ENCODE data around the gene LITAF. TPM values are rescaled to one million over a fixed set of nuclear protein-coding genes. Genes with fewer than 3 reads are reported as not detected.
A peak's percentile ranks its signal among the peaks of the same experiment; 100 is the strongest.
"Not testable (repeated sequence)": the region's sequence is repeated elsewhere in the genome, so short reads cannot be mapped to it uniquely, and the experiment has no call there.

Gene LITAF
- total RNA-seq, 1 donor from 2014 or later: 55.8 TPM

GRCh38 chr16:11593581-11593980 is 6.9 kb upstream of the LITAF start:
- TF ChIP-seq CTCF (IDR thresholded peaks at IDR 0.05; ENCODE audit: insufficient read depth, low read length, poor library complexity, severe bottlenecking): no peak

GRCh38 chr16:11593076-11593475 is 6.4 kb upstream of the LITAF start:
- H3K36me3 ChIP-seq (ENCODE audit: control insufficient read depth, insufficient read depth, low read length); H3K27me3 ChIP-seq (ENCODE audit: control insufficient read depth, insufficient read depth, low read length); H3K4me3 ChIP-seq (ENCODE audit: low read depth, low read length); DNase-seq (ENCODE audit: low read depth): not testable (repeated sequence)

More at GRCh38 chr16:11593581-11593980, 6.9 kb upstream of the LITAF start:
- Histone ChIP-seq H3K36me3 (ENCODE audit: control insufficient read depth, insufficient read depth, low read length) (no peaks in the 10 kb centered on the region), H3K27me3 (ENCODE audit: control insufficient read depth, insufficient read depth, low read length) (no peaks in the 10 kb centered on the region), H3K4me3 (ENCODE audit: low read depth, low read length) (no peak overlapping the region)
- no peak for DNase-seq (ENCODE audit: low read depth)

- not testable (repeated sequence) for H3K27me3 ChIP-seq (ENCODE audit: control insufficient read depth, insufficient read depth, low read length); H3K4me3 ChIP-seq (ENCODE audit: low read depth, low read length); H3K36me3 ChIP-seq (ENCODE audit: control insufficient read depth, insufficient read depth, low read length); DNase-seq (ENCODE audit: low read depth)
Observed at GRCh38 chr16:11591630-11592029, 4.9 kb upstream of the LITAF start.

GRCh38 chr16:11589198-11589550 is 2.5 kb upstream of the LITAF start:
- no peak for DNase-seq (ENCODE audit: low read depth)
- no peaks in the 10 kb centered on the region for H3K27me3 ChIP-seq (ENCODE audit: control insufficient read depth, insufficient read depth, low read length)
- H3K4me3 ChIP-seq (ENCODE audit: low read depth, low read length): no peak overlapping the region
- no peaks in the 10 kb centered on the region for H3K36me3 ChIP-seq (ENCODE audit: control insufficient read depth, insufficient read depth, low read length)
- TF ChIP-seq CTCF (IDR thresholded peaks at IDR 0.05; ENCODE audit: insufficient read depth, low read length, poor library complexity, severe bottlenecking): no peak

GRCh38 chr16:11588321-11589197 is 1.8 kb upstream of the LITAF start:
- no peak for DNase-seq (ENCODE audit: low read depth)
- Histone ChIP-seq H3K4me3 (ENCODE audit: low read depth, low read length) (no peak overlapping the region), H3K27me3 (ENCODE audit: control insufficient read depth, insufficient read depth, low read length) (no peaks in the 10 kb centered on the region), H3K36me3 (ENCODE audit: control insufficient read depth, insufficient read depth, low read length) (no peaks in the 10 kb centered on the region)
- no peak for TF ChIP-seq CTCF (IDR thresholded peaks at IDR 0.05; ENCODE audit: insufficient read depth, low read length, poor library complexity, severe bottlenecking)

- Histone ChIP-seq H3K36me3 (ENCODE audit: control insufficient read depth, insufficient read depth, low read length) (no peaks in the 10 kb centered on the region), H3K27me3 (ENCODE audit: control insufficient read depth, insufficient read depth, low read length) (no peaks in the 10 kb centered on the region), H3K4me3 (ENCODE audit: low read depth, low read length) (peak overlapping the region; percentile 85)
- no peak for DNase-seq (ENCODE audit: low read depth)
- TF ChIP-seq CTCF (IDR thresholded peaks at IDR 0.05; ENCODE audit: insufficient read depth, low read length, poor library complexity, severe bottlenecking): no peak
Observed at GRCh38 chr16:11587643-11588247, 1.0 kb upstream of the LITAF start.

All from kidney epithelial cell (primary cell).